Keratinocyte (primary cell): ENCODE data around the gene MAPK14. TPM values are rescaled to one million over a fixed set of nuclear protein-coding genes. Genes with fewer than 3 reads are reported as not detected.

Experiments used
- DNase-seq: peaks from one replicate; pipeline ENCODE4 v3.0.0-alpha.2; 2011; ENCODE audit warnings: low read depth, missing footprints, low spot score
- FAIRE-seq: peaks from 2 replicates; lab custom pipeline; 2011; peaks lifted over from hg19 to GRCh38; lab: Jason Lieb, UNC
- H2AFZ ChIP-seq: 2 replicates; pipeline ENCODE4 v1.6.0; 2012; ENCODE audit warnings: low read length, control low read depth, inconsistent platforms; ENCODE audit not compliant: control insufficient read depth
- H3K27ac ChIP-seq: 2 replicates; pipeline ENCODE4 v1.5.1; 2011; ENCODE audit warnings: low read length; ENCODE audit not compliant: control insufficient read depth, insufficient read depth
- H3K27me3 ChIP-seq: 3 replicates; pipeline ENCODE4 v1.6.0; 2011; ENCODE audit warnings: low read length; ENCODE audit not compliant: control insufficient read depth, insufficient read depth; ENCODE audit errors: extremely low read depth
- H3K36me3 ChIP-seq, 2 experiments: 2 replicates in 1 of 2; 3 replicates in 1 of 2; pipeline ENCODE4 v1.5.1; 2011; ENCODE audit warnings: low read length in 2 of 2, mild to moderate bottlenecking in 1 of 2; ENCODE audit not compliant: control insufficient read depth in 2 of 2, insufficient read depth in 2 of 2; ENCODE audit errors: extremely low read depth in 1 of 2
- H3K4me1 ChIP-seq: 3 replicates; pipeline ENCODE4 v1.5.1; 2011; ENCODE audit warnings: low read length; ENCODE audit not compliant: control insufficient read depth, insufficient read depth; ENCODE audit errors: extremely low read depth
- H3K4me2 ChIP-seq: 3 replicates; pipeline ENCODE4 v1.6.0; 2011; ENCODE audit warnings: low read depth, low read length; ENCODE audit not compliant: control insufficient read depth, insufficient read depth; ENCODE audit errors: extremely low read depth
- H3K4me3 ChIP-seq, 3 experiments: fragments of 200-600 bp in 1 of 3; sonication (generic) in 1 of 3; 2 replicates in 2 of 3; 3 replicates in 1 of 3; pipeline ENCODE4 v1.5.1; 2011 to 2016; ENCODE audit warnings: low read length in 3 of 3, mild to moderate bottlenecking in 3 of 3, control low read depth in 2 of 3, inconsistent platforms in 1 of 3, low read depth in 1 of 3, mixed read lengths in 1 of 3, mixed run types in 1 of 3, moderate library complexity in 1 of 3; ENCODE audit not compliant: control insufficient read depth in 2 of 3, insufficient read depth in 2 of 3; ENCODE audit errors: extremely low read depth in 1 of 3
- H3K79me2 ChIP-seq: 2 replicates; pipeline ENCODE4 v1.6.0; 2012; ENCODE audit warnings: low read length; ENCODE audit not compliant: control insufficient read depth, insufficient read depth
- H3K9ac ChIP-seq: 3 replicates; pipeline ENCODE4 v1.6.0; 2011; ENCODE audit warnings: low read length; ENCODE audit not compliant: control insufficient read depth, insufficient read depth; ENCODE audit errors: extremely low read depth
- H3K9me1 ChIP-seq: 3 replicates; pipeline ENCODE4 v1.6.0; 2011; ENCODE audit warnings: low read length; ENCODE audit not compliant: control insufficient read depth, insufficient read depth; ENCODE audit errors: extremely low read depth
- H3K9me3 ChIP-seq: 2 replicates; pipeline ENCODE4 v1.5.1; 2012; ENCODE audit warnings: low read depth, low read length; ENCODE audit not compliant: control insufficient read depth
- H4K20me1 ChIP-seq: 3 replicates; pipeline ENCODE4 v1.6.0; 2011; ENCODE audit warnings: low read length; ENCODE audit not compliant: control insufficient read depth, insufficient read depth; ENCODE audit errors: extremely low read depth
- EZH2 ChIP-seq: IDR thresholded peaks from one replicate; pipeline ENCODE4 v1.6.1; 2012; ENCODE audit warnings: inconsistent platforms, mild to moderate bottlenecking, low read length, moderate library complexity
- dilution Hi-C: fragments of 300-500 bp; cut with MboI; formaldehyde crosslinking; loops from one replicate; pipeline ENCODE4 v1.7.0; 2020; ENCODE audit warnings: low sequenced_read_pairs; ENCODE audit not compliant: extremely low pct_ligation_motif_present
- polyA plus RNA-seq, 5 experiments: library from polyadenylated mRNA; depleted of rRNA in 3 of 5; stranded (reverse) in 3 of 5; stranded (forward) in 1 of 5; unstranded in 1 of 5; fragments of >200 nt; gene quantifications; 1 replicate in 1 of 5; 2 replicates in 3 of 5; 3 replicates in 1 of 5; pipeline versions ENCODE4 v1.2.1 to v1.2.3, GENCODE V29; 2011 to 2012; ENCODE audit warnings: missing spikeins in 2 of 5, low read depth in 1 of 5, low replicate concordance in 1 of 5
- TF ChIP-seq, protein P1 (sequence below), 3 experiments: IDR thresholded peaks in 1 of 3; conservative IDR thresholded peaks in 1 of 3; optimal IDR thresholded peaks in 1 of 3; 2 replicates in 2 of 3; 3 replicates in 1 of 3; pipeline versions ENCODE3 to v1.5.1; 2011; ENCODE audit warnings: low read length in 3 of 3, mild to moderate bottlenecking in 3 of 3, moderate library complexity in 2 of 3, control low read depth in 1 of 3, inconsistent platforms in 1 of 3; ENCODE audit not compliant: insufficient read depth in 2 of 3; ENCODE audit errors: extremely low read depth in 1 of 3

Gene MAPK14
- polyA plus RNA-seq, 1 donor (not counting 4 experiments of a cell fraction or from before 2014, with no cell fraction given), result 52.4 TPM

GRCh38 chr6:36054415-36054814 lies 26.8 kb downstream of the MAPK14 start:
- H3K9me1 ChIP-seq, result no peaks in the 10 kb centered on the region
- peaks cover 13% of the 10 kb centered on the region for H3K4me1 ChIP-seq
- no peak overlapping the region for H3K4me2 ChIP-seq
- no peak for FAIRE-seq
- H3K79me2 ChIP-seq, result peaks cover 63% of the 10 kb centered on the region
- no peaks in the 10 kb centered on the region for H4K20me1 ChIP-seq
- H3K36me3 ChIP-seq, result peaks cover 1 to 3% of the 10 kb centered on the region in 2 experiments
- H3K27ac ChIP-seq, result no peak overlapping the region
- no peak for DNase-seq
- TF ChIP-seq, protein P1, sequence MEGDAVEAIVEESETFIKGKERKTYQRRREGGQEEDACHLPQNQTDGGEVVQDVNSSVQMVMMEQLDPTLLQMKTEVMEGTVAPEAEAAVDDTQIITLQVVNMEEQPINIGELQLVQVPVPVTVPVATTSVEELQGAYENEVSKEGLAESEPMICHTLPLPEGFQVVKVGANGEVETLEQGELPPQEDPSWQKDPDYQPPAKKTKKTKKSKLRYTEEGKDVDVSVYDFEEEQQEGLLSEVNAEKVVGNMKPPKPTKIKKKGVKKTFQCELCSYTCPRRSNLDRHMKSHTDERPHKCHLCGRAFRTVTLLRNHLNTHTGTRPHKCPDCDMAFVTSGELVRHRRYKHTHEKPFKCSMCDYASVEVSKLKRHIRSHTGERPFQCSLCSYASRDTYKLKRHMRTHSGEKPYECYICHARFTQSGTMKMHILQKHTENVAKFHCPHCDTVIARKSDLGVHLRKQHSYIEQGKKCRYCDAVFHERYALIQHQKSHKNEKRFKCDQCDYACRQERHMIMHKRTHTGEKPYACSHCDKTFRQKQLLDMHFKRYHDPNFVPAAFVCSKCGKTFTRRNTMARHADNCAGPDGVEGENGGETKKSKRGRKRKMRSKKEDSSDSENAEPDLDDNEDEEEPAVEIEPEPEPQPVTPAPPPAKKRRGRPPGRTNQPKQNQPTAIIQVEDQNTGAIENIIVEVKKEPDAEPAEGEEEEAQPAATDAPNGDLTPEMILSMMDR (optimal IDR thresholded peaks at IDR 0.05 in 1 of 3, IDR thresholded peaks at IDR 0.05 in 1 of 3, conservative IDR thresholded peaks at IDR 0.05 in 1 of 3; ENCODE audit: extremely low read depth in 1 of 3, insufficient read depth in 2 of 3, low read length in 3 of 3), result no peak
- no peak for TF ChIP-seq EZH2
- no peaks in the 10 kb centered on the region for H3K27me3 ChIP-seq
- dilution Hi-C loops, result no loop called here
- H3K9me3 ChIP-seq, result no peaks in the 10 kb centered on the region
- no peak overlapping the region for H3K4me3 ChIP-seq
- H2AFZ ChIP-seq, result no peak overlapping the region
- H3K9ac ChIP-seq, result no peak overlapping the region

GRCh38 chr6:36054956-36055355 lies 27.3 kb downstream of the MAPK14 start:
- Histone ChIP-seq H3K27me3 (no peaks in the 10 kb centered on the region), H3K4me1 (peaks cover 8% of the 10 kb centered on the region), H3K36me3 (peaks cover 3 to 5% of the 10 kb centered on the region in 2 experiments), H3K9ac (no peak overlapping the region), H3K27ac (no peak overlapping the region), H3K9me3 (no peaks in the 10 kb centered on the region), H2AFZ (no peak overlapping the region), H3K9me1 (no peaks in the 10 kb centered on the region), H3K4me3 (no peak overlapping the region), H3K79me2 (peaks cover 58% of the 10 kb centered on the region), H3K4me2 (no peak overlapping the region), H4K20me1 (no peaks in the 10 kb centered on the region)
- dilution Hi-C loops, result no loop called here
- FAIRE-seq (no peak), DNase-seq (no peak)
- TF ChIP-seq, protein P1 (optimal IDR thresholded peaks at IDR 0.05 in 1 of 3, IDR thresholded peaks at IDR 0.05 in 1 of 3, conservative IDR thresholded peaks at IDR 0.05 in 1 of 3; ENCODE audit: extremely low read depth in 1 of 3, insufficient read depth in 2 of 3, low read length in 3 of 3), result no peak
- TF ChIP-seq EZH2, result no peak
